Measurements from ENCODE around the gene STX3.

The STX3 gene

GRCh38 chr11:59812220-59812619, 57.0 kb downstream of the STX3 start:
- TF ChIP-seq SPI1 (IDR thresholded peaks at IDR 0.05; ENCODE audit: borderline replicate concordance, low read depth) = no peak
- TF ChIP-seq POLR2AphosphoS5 (IDR thresholded peaks at IDR 0.05; ENCODE audit: low read depth) = no peak
- no peak for TF ChIP-seq GABPA (IDR thresholded peaks at IDR 0.05; ENCODE audit: low read depth)
- no peak for TF ChIP-seq CTCF (IDR thresholded peaks at IDR 0.05; ENCODE audit: insufficient read depth, low read length)
- no peak for TF ChIP-seq REST (IDR thresholded peaks at IDR 0.05; ENCODE audit: insufficient replicate concordance, low read depth)
- Histone ChIP-seq H3K4me3 (replicated peaks; ENCODE audit: insufficient read depth, low read length) (no peak overlapping the region), H3K27me3 (ENCODE audit: insufficient read depth, poor library complexity, severe bottlenecking) (no peaks in the 10 kb centered on the region), H3K27ac (replicated peaks) (no peak overlapping the region)
- DNase-seq (ENCODE audit: low read depth in 1 of 2, low spot score in 1 of 2) = no peak

DNA sequence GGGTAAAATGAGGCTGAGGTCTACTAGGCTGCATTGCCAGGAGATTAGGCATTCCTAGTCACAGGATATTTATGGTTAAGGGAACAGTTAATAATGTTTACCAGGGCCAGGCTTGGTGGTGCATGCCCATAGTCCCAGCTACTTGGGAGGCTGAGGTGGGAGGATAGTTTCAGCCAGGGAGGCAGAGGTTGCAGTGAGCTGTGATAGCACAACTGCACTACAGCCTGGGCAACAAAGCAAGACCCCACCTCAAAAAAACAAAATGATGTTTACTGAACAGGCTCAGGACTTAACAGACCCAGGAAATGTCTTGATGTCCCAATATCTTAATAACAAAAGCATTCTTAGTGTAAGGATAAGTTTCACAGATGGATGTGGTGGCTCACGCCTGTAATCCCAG, 58.2 kb downstream of the STX3 start:
- Histone ChIP-seq H3K4me3 (replicated peaks; ENCODE audit: insufficient read depth, low read length) (no peak overlapping the region), H3K27me3 (ENCODE audit: insufficient read depth, poor library complexity, severe bottlenecking) (no peaks in the 10 kb centered on the region), H3K27ac (replicated peaks) (no peak overlapping the region)
- TF ChIP-seq SPI1 (IDR thresholded peaks at IDR 0.05; ENCODE audit: borderline replicate concordance, low read depth) (no peak), GABPA (IDR thresholded peaks at IDR 0.05; ENCODE audit: low read depth) (no peak), REST (IDR thresholded peaks at IDR 0.05; ENCODE audit: insufficient replicate concordance, low read depth) (no peak), POLR2AphosphoS5 (IDR thresholded peaks at IDR 0.05; ENCODE audit: low read depth) (no peak), CTCF (IDR thresholded peaks at IDR 0.05; ENCODE audit: insufficient read depth, low read length) (no peak)
- no peak for DNase-seq (ENCODE audit: low read depth in 1 of 2, low spot score in 1 of 2)

DNA sequence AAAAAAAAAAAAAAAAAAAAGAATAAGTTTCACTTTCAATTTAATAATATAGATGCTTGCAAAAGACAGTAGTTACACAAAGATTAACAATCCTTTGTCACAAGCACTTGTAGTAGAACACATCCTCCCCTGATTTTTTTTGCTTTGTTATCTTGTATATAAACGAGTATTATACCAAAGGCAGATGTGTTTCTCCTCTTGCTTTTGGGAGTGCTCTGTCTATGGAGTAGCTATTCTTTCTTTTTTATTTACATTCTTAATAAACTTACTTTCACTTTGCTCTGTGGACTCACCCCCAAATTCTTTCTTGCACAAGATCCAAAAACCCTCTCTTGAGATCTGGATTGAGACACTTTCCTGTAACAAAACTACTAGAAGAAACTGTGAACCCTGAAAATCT, 58.8 kb downstream of the STX3 start:
- TF ChIP-seq SPI1 (IDR thresholded peaks at IDR 0.05; ENCODE audit: borderline replicate concordance, low read depth) = no peak
- no peak for TF ChIP-seq POLR2AphosphoS5 (IDR thresholded peaks at IDR 0.05; ENCODE audit: low read depth)
- no peak for TF ChIP-seq CTCF (IDR thresholded peaks at IDR 0.05; ENCODE audit: insufficient read depth, low read length)
- no peak for TF ChIP-seq GABPA (IDR thresholded peaks at IDR 0.05; ENCODE audit: low read depth)
- no peak for TF ChIP-seq REST (IDR thresholded peaks at IDR 0.05; ENCODE audit: insufficient replicate concordance, low read depth)
- Histone ChIP-seq H3K27me3 (ENCODE audit: insufficient read depth, poor library complexity, severe bottlenecking) (no peaks in the 10 kb centered on the region), H3K4me3 (replicated peaks; ENCODE audit: insufficient read depth, low read length) (no peak overlapping the region), H3K27ac (replicated peaks) (peak overlapping the region; percentile 24; the same call in 1 of the 2 replicates)
- DNase-seq (ENCODE audit: low read depth in 1 of 2, low spot score in 1 of 2) = no peak

All from HL-60 (cell line).